ENCODE results near the gene TNFSF15. TPM values are rescaled to one million over a fixed set of nuclear protein-coding genes. Genes with fewer than 3 reads are reported as not detected.
"Not testable (repeated sequence)": the region's sequence is repeated elsewhere in the genome, so short reads cannot be mapped to it uniquely, and the experiment has no call there.

The TNFSF15 gene
- total RNA-seq, 2 experiments from 2014 or later, result not detected

GRCh38 chr9:114742947-114743346, 62.9 kb downstream of the TNFSF15 start:
- DNase-seq, result no peak
- ChIA-PET CTCF (interaction anchor here (0.7 kb wide), 2 partner anchors 71 to 268 kb away, joined by 3 read pairs; no protein-coding TSS in a partner anchor), POLR2A (interaction anchor here (1.1 to 1.9 kb wide), 3 partner anchors 164 to 270 kb away, joined by 4 to 5 read pairs (median 4); no protein-coding TSS in a partner anchor)
- no peak overlapping the region for H3K4me3 ChIP-seq (ENCODE audit: low read length)
- no peak overlapping the region for H3K27ac ChIP-seq (ENCODE audit: low read depth in 1 of 2, low read length in 2 of 2)
- Mint-ChIP-seq H3K27me3 (no peaks in the 10 kb centered on the region), H3K9me3 (no peaks in the 10 kb centered on the region), H3K4me3 (no peak overlapping the region), H3K27ac (no peak overlapping the region), H3K4me1 (ENCODE audit: low read depth) (peaks cover 12% of the 10 kb centered on the region), H3K36me3 (ENCODE audit: low read depth) (no peaks in the 10 kb centered on the region)
- TF ChIP-seq CTCF (IDR thresholded peaks at IDR 0.05), result no peak
- no peaks in the 10 kb centered on the region for H3K36me3 ChIP-seq (ENCODE audit: insufficient read depth, low read length)
- H3K4me1 ChIP-seq (ENCODE audit: insufficient read depth, low read length), result peaks cover 13% of the 10 kb centered on the region
- intact Hi-C loops (cut with DNase I, micrococcal nuclease), result no loop called here
- ATAC-seq (ENCODE audit: poor library complexity), result no peak
- no peaks in the 10 kb centered on the region for H3K27me3 ChIP-seq (ENCODE audit: control insufficient read depth in 1 of 2, insufficient read depth in 2 of 2, low read length in 2 of 2)
- no peaks in the 10 kb centered on the region for H3K9me3 ChIP-seq (ENCODE audit: control insufficient read depth in 1 of 2, insufficient read depth in 1 of 2, low read length in 2 of 2)

GRCh38 chr9:114741521-114741920, 64.3 kb downstream of the TNFSF15 start:
- CTCF ChIA-PET; H3K27ac ChIP-seq (ENCODE audit: low read depth in 1 of 2, low read length in 2 of 2); H3K9me3 Mint-ChIP-seq; intact Hi-C loops (cut with DNase I, micrococcal nuclease); H3K9me3 ChIP-seq (ENCODE audit: control insufficient read depth in 1 of 2, insufficient read depth in 1 of 2, low read length in 2 of 2); H3K4me3 Mint-ChIP-seq; H3K27ac Mint-ChIP-seq; H3K36me3 ChIP-seq (ENCODE audit: insufficient read depth, low read length); H3K4me3 ChIP-seq (ENCODE audit: low read length); H3K27me3 Mint-ChIP-seq; H3K36me3 Mint-ChIP-seq (ENCODE audit: low read depth); H3K27me3 ChIP-seq (ENCODE audit: control insufficient read depth in 1 of 2, insufficient read depth in 2 of 2, low read length in 2 of 2); ATAC-seq (ENCODE audit: poor library complexity): not testable (repeated sequence)
- DNase-seq, result peak in 1 of 14 experiments; percentile 18
- H3K4me1 Mint-ChIP-seq (ENCODE audit: low read depth), result peaks cover 27% of the 10 kb centered on the region
- POLR2A ChIA-PET, result interaction anchor here (1.4 to 1.9 kb wide), 2 partner anchors 165 to 271 kb away, joined by 4 to 5 read pairs; no protein-coding TSS in a partner anchor
- H3K4me1 ChIP-seq (ENCODE audit: insufficient read depth, low read length), result peaks cover 25% of the 10 kb centered on the region

- intact Hi-C loops (cut with DNase I, micrococcal nuclease), result loop anchor here (1.0 to 5.0 kb wide), 6 partner anchors 56 to 276 kb away; partner anchors contain the start of gene TEX48 (in 1 of the 2)
- H3K9me3 Mint-ChIP-seq, result no peaks in the 10 kb centered on the region
- H3K36me3 ChIP-seq (ENCODE audit: insufficient read depth, low read length), result no peaks in the 10 kb centered on the region
- CTCF ChIA-PET, result interaction anchor here (1.0 to 2.8 kb wide), 6 partner anchors 8 to 275 kb away, joined by 3 to 10 read pairs (median 6); partner anchors contain the start of gene TEX48
- no peaks in the 10 kb centered on the region for H3K9me3 ChIP-seq (ENCODE audit: control insufficient read depth in 1 of 2, insufficient read depth in 1 of 2, low read length in 2 of 2)
- no peaks in the 10 kb centered on the region for H3K36me3 Mint-ChIP-seq (ENCODE audit: low read depth)
- H3K4me3 Mint-ChIP-seq, result peak overlapping the region; percentile 18
- peak; percentile 88 for ATAC-seq (ENCODE audit: poor library complexity)
- H3K27ac Mint-ChIP-seq, result peak overlapping the region; percentile 85
- POLR2A ChIA-PET, result interaction anchor here (0.6 to 0.8 kb wide), 4 partner anchors 192 to 287 kb away, joined by 3 read pairs; partner anchors contain the start of gene TNFSF8
- H3K27me3 Mint-ChIP-seq, result no peaks in the 10 kb centered on the region
- H3K27ac ChIP-seq (ENCODE audit: low read depth in 1 of 2, low read length in 2 of 2), result no peak overlapping the region
- H3K4me3 ChIP-seq (ENCODE audit: low read length), result no peak overlapping the region
- peaks cover 39% of the 10 kb centered on the region for H3K4me1 Mint-ChIP-seq (ENCODE audit: low read depth)
- H3K4me1 ChIP-seq (ENCODE audit: insufficient read depth, low read length), result peaks cover 40% of the 10 kb centered on the region
- no peaks in the 10 kb centered on the region for H3K27me3 ChIP-seq (ENCODE audit: control insufficient read depth in 1 of 2, insufficient read depth in 2 of 2, low read length in 2 of 2)
- peak; percentile 88 for TF ChIP-seq CTCF (IDR thresholded peaks at IDR 0.05)
- DNase-seq, result peak; percentile 53 to 89 (median 64)
Measured at GRCh38 chr9:114738581-114739316, 67.1 kb downstream of the TNFSF15 start.
